Measurements from ENCODE around the gene PLLP. TPM values are rescaled to one million over a fixed set of nuclear protein-coding genes. Genes with fewer than 3 reads are reported as not detected.
"Not testable (repeated sequence)": the region's sequence is repeated elsewhere in the genome, so short reads cannot be mapped to it uniquely, and the experiment has no call there.

Gene PLLP
- total RNA-seq, 2 donors from 2014 or later, result 0.67 TPM; not detected in 1

DNA sequence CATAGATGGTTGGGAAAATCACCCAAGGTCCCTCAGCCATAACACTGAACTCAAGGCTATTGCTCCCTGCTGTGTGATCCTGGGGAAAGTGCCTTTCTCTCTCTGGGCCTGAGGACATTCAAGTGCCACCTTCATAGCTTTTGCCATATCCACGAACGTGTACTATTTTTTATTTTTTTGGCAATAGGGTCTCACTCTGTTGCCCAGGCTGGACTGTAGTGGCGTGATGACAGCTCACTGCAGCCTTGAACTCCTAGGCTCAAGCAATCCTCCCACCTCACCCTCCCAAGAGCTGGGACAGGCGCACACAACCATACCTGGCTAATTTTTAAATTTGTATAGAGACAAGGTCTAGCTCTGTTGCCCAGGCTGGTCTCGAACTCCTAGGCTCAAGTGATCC is 10.6 kb downstream of the PLLP start:
- Mint-ChIP-seq H3K4me3 (no peak overlapping the region), H3K4me1 (ENCODE audit: low read depth in 2 of 2) (peaks cover 9 to 14% of the 10 kb centered on the region in 2 donors), H3K27me3 (no peaks in the 10 kb centered on the region), H3K9me3 (no peaks in the 10 kb centered on the region), H3K27ac (no peak overlapping the region), H3K36me3 (no peaks in the 10 kb centered on the region)
- no peak for ATAC-seq
- no peak for DNase-seq (ENCODE audit: low spot score)

DNA sequence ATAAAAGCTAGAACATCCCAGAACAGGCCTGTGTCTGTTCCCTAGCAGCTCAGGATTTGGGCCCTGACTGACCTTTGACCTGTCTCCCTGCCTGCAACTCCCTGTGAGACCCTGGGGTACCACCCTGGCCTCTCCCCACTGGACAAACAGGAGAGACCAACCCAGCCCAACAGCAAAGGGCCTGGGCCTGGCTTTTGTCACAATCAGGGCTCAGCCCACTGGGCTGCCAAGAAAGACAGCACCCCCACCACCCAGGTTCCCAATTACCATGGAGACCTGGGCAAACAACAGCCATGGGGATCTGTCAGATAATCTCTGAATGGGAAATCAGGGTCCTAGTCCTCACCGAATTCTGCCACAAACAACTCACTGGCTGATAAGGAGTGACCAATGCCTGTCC is 11.1 kb downstream of the PLLP start:
- Mint-ChIP-seq H3K4me1 (ENCODE audit: low read depth in 2 of 2) (peaks cover 9 to 14% of the 10 kb centered on the region in 2 donors), H3K4me3 (no peak overlapping the region), H3K36me3 (no peaks in the 10 kb centered on the region), H3K27me3 (no peaks in the 10 kb centered on the region), H3K27ac (no peak overlapping the region), H3K9me3 (no peaks in the 10 kb centered on the region)
- DNase-seq (ENCODE audit: low spot score) (no peak), ATAC-seq (no peak)

GRCh38 chr16:57271867-57272495 is 12.5 kb downstream of the PLLP start:
- DNase-seq (ENCODE audit: low spot score), result no peak

GRCh38 chr16:57271063-57271345 is 13.5 kb downstream of the PLLP start:
- Mint-ChIP-seq H3K27ac (no peak overlapping the region), H3K4me3 (no peak overlapping the region), H3K27me3 (no peaks in the 10 kb centered on the region), H3K4me1 (ENCODE audit: low read depth in 2 of 2) (no peaks in the 10 kb centered on the region), H3K9me3 (no peaks in the 10 kb centered on the region), H3K36me3 (no peaks in the 10 kb centered on the region)
- no peak for ATAC-seq
- no peak for DNase-seq (ENCODE audit: low spot score)

More at GRCh38 chr16:57271867-57272495, 12.5 kb downstream of the PLLP start:
- H3K4me3 Mint-ChIP-seq, result no peak overlapping the region
- no peaks in the 10 kb centered on the region for H3K36me3 Mint-ChIP-seq
- H3K27ac Mint-ChIP-seq, result peak overlapping the region in 1 of 2 donors; percentile 54
- no peaks in the 10 kb centered on the region for H3K27me3 Mint-ChIP-seq
- ATAC-seq, result no peak
- no peaks in the 10 kb centered on the region for H3K9me3 Mint-ChIP-seq
- peaks cover 6 to 7% of the 10 kb centered on the region in 2 donors for H3K4me1 Mint-ChIP-seq (ENCODE audit: low read depth in 2 of 2)

DNA sequence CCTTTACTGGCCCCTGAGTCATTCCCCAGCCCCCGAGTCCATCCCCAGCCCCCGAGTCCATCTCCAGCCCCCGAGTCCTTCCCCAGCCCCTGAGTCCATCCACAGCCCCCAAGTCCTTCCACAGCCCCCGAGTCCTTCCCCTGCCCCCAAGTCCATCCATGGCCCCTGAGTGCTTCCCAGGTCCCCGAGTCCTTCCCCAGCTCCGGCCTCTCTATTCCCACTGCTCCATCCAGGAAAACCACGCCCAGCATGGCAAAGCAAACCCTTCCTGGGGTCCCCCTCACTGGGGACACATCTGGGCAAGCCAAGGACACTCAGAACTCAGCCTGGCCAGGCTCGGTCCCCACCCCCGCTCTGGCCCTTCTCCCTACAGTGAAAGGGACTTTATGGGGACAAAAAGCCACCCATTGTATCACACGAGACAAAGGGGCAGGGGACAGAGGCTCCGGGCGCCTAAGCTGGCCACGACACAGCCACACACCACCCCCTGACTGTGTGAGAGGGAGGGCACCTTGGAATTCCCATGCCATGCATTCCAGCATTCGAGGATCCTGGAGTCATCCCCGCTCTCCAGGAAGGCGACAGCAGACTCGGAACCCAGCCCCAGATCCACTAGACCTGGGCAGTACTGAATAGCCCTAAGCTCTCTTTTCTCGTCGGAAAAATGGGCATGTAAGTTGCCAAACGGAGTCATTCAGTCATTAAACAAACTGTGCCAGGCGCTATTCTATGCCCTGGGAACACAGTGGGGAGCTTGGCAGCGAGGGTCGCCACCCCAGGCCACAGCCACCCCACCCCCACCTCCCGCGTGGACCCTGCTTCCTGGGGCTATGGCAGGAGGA is 14.0 kb downstream of the PLLP start:
- H3K4me1 Mint-ChIP-seq (ENCODE audit: low read depth in 2 of 2), result no peaks in the 10 kb centered on the region
- no peak overlapping the region for H3K27ac Mint-ChIP-seq
- DNase-seq (ENCODE audit: low spot score) (no peak), ATAC-seq (no peak)
- H3K27me3 Mint-ChIP-seq, result no peaks in the 10 kb centered on the region
- no peaks in the 10 kb centered on the region for H3K36me3 Mint-ChIP-seq
- no peaks in the 10 kb centered on the region for H3K9me3 Mint-ChIP-seq
- no peak overlapping the region for H3K4me3 Mint-ChIP-seq

DNA sequence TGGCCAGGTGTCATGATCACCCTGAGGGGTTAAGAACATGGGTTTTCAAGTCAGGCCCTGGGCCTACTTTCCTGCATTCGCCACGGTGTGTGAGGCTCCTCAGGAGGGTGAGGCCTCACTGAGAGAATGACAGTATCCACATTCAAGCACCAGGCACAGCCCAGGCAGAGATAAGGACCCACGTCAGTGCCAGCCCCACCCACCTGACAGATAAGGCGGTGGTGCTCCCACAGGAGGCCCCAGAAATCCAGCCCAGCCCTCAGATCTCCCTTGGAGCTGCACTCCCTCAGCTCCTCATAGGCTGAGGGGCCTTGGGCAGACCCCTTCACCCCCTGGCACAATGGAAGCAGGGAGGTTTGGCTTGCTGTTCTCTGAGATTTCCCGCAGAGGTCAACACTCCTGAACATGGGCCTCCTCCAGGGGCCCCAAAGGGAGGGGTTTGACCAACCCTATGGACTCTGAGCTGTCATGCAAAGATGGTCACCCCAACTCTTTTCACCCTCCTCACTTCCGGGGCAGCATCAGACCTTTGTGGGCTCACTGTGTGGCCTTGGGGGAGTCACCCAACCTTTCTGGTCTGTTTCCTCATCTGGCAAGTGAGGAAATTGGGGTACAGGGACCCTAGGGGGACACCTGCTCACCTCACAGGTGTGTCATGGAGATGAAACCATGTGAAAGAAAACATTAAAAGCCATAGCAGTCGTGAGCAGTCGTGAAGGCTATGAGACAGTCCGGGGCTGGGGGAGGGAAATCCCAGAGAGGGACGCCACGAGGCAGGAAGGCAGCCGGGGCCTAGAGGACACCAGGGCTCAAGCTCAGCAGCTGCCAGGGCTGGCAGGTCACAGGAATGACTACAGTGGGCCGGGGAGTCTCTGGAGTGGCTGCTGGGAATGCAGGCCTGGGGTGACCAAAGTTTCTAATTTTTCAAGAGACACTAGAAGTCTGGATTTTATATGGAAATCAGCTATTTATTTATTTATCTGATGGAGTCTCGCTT is 15.4 kb downstream of the PLLP start:
- Mint-ChIP-seq H3K27me3 (no peaks in the 10 kb centered on the region), H3K27ac (no peak overlapping the region), H3K36me3 (no peaks in the 10 kb centered on the region), H3K9me3 (no peaks in the 10 kb centered on the region), H3K4me3 (no peak overlapping the region), H3K4me1 (ENCODE audit: low read depth in 2 of 2) (no peaks in the 10 kb centered on the region)
- DNase-seq (ENCODE audit: low spot score) (no peak), ATAC-seq (peak in 1 of 2 donors; percentile 21)

- H3K27ac Mint-ChIP-seq; H3K36me3 Mint-ChIP-seq; H3K4me1 Mint-ChIP-seq (ENCODE audit: low read depth in 2 of 2); H3K27me3 Mint-ChIP-seq; ATAC-seq; H3K9me3 Mint-ChIP-seq; H3K4me3 Mint-ChIP-seq: not testable (repeated sequence)
- peak; percentile 13 for DNase-seq (ENCODE audit: low spot score)
Measured at GRCh38 chr16:57267343-57267742, 17.1 kb downstream of the PLLP start.

DNA sequence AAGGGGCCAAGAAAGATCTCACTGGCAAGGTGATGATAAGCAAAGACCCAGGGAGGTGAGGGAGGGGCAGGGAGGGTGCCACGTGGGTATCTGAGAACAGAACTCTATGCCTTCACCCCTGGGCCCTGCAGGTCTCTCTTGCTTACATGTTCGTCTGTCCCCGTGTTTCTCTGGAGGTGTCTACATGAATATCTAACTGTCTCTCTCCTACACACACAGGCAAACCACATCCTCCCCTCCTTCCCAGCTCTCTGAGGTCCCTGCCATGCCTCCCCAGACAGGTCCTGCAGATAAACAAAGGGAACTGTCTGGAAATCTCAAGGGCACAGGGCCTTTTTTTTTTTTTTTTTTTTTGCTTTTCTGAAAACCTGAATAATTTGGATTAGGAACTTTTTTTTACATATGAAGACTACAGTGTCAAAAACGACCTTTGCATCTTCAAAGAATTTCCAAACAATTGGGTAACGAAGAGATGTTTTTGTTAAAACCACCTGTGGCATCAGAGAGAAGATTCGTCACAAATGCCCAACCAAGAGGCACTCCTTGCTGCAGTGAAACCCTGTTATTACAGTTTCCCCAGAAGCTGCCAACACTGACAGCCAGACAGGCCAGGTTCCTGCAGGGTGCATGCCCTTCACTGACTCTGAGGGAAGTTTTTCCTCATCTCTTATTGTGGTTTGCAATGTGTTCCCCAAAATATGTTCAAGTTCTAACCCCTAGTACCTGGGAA is 17.8 kb downstream of the PLLP start:
- ATAC-seq (no peak), DNase-seq (ENCODE audit: low spot score) (no peak)
- Mint-ChIP-seq H3K27me3 (no peaks in the 10 kb centered on the region), H3K36me3 (no peaks in the 10 kb centered on the region), H3K27ac (no peak overlapping the region), H3K9me3 (no peaks in the 10 kb centered on the region), H3K4me3 (no peak overlapping the region), H3K4me1 (ENCODE audit: low read depth in 2 of 2) (peaks cover 0 to 2% of the 10 kb centered on the region in 2 donors)

GRCh38 chr16:57265850-57266530 is 18.5 kb downstream of the PLLP start:
- Mint-ChIP-seq H3K4me1 (ENCODE audit: low read depth in 2 of 2) (peaks cover 0 to 2% of the 10 kb centered on the region in 2 donors), H3K27ac (no peak overlapping the region)

GRCh38 chr16:57264950-57265371 is 19.5 kb downstream of the PLLP start:
- Mint-ChIP-seq H3K4me1 (ENCODE audit: low read depth in 2 of 2) (peaks cover 0 to 6% of the 10 kb centered on the region in 2 donors), H3K36me3 (no peaks in the 10 kb centered on the region), H3K9me3 (no peaks in the 10 kb centered on the region), H3K27ac (no peak overlapping the region), H3K4me3 (no peak overlapping the region), H3K27me3 (no peaks in the 10 kb centered on the region)
- ATAC-seq, result no peak
- no peak for DNase-seq (ENCODE audit: low spot score)

More at GRCh38 chr16:57265850-57266530, 18.5 kb downstream of the PLLP start:
- H3K9me3 Mint-ChIP-seq, result no peaks in the 10 kb centered on the region
- H3K4me3 Mint-ChIP-seq, result no peak overlapping the region
- DNase-seq (ENCODE audit: low spot score) (no peak), ATAC-seq (no peak)
- no peaks in the 10 kb centered on the region for H3K36me3 Mint-ChIP-seq
- H3K27me3 Mint-ChIP-seq, result no peaks in the 10 kb centered on the region

GRCh38 chr16:57264381-57264780 is 20.1 kb downstream of the PLLP start:
- Mint-ChIP-seq H3K27ac (no peak overlapping the region), H3K36me3 (no peaks in the 10 kb centered on the region), H3K4me1 (ENCODE audit: low read depth in 2 of 2) (peaks cover 0 to 6% of the 10 kb centered on the region in 2 donors), H3K27me3 (no peaks in the 10 kb centered on the region), H3K9me3 (no peaks in the 10 kb centered on the region), H3K4me3 (no peak overlapping the region)
- DNase-seq (ENCODE audit: low spot score) (no peak), ATAC-seq (no peak)

DNA sequence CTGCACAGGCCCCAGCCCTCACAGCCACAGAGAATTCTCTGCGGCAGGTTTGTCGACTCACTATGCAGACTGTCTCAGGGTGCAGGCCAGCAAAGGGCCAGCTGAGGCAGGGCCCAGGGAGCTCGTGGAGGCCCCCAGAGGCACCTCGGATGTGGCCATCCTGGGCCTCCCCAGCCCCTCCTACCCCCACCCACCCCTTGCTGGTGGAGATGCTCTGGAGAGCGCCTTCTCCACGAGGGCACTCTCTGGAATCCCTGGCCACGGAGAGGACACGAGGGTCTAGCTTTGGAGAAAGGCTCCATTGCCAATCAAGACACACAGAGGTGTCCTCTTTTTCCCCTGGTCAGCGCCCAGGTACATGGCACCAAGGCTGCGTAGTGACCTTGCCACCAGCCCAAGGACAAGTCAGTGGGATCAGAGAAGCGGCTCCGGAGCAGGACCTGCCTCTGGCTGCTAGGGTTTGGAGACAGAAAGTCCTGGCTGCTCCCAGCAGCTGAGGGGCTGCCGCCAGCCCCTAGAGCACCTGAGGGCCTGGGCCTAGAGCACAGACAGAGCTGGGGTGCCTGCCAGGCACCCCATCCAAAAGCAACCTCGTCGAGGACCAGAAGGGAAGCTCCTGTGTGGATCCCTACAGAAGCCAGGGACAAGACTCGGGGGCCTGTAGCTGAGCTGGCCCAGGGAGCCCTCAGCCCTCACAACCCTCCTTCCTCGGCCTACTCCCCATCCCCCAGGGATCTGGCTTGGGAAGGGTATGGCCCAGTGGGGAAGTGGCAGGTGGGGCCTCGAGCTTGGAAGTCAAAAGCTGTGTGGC is 20.7 kb downstream of the PLLP start:
- Mint-ChIP-seq H3K4me1 (ENCODE audit: low read depth in 2 of 2) (peaks cover 0 to 6% of the 10 kb centered on the region in 2 donors), H3K27ac (no peak overlapping the region), H3K27me3 (no peaks in the 10 kb centered on the region), H3K4me3 (no peak overlapping the region), H3K36me3 (no peaks in the 10 kb centered on the region), H3K9me3 (no peaks in the 10 kb centered on the region)
- DNase-seq (ENCODE audit: low spot score) (no peak), ATAC-seq (no peak)

All from natural killer cell treated with Interleukin-12 subunit alpha and Interleukin-12 subunit beta and Interleukin-15 and Interleukin-18, amount 100 ng/mL, for 72 hours (primary cell).